PC-3 (cell line): ENCODE results near the gene TXNIP. TPM values are rescaled to one million over a fixed set of nuclear protein-coding genes. Genes with fewer than 3 reads are reported as not detected.

ENCODE experiments used
- ATAC-seq: fragments of 200-7000 bp; cut with Tn5 transposase; 2 replicates; pipeline ENCODE4 v1.9.1; 2020; ENCODE audit warnings: mild to moderate bottlenecking, moderate library complexity
- BruUV-seq: library from RNA; stranded (reverse); fragments of 400-500 nt; replicated peaks from 2 replicates; lab custom pipeline; 2021; lab: Mats Ljungman, UMichigan
- CTCF ChIA-PET: fragments of 300-600 bp; sonication (Branson Sonifier 250); formaldehyde crosslinking; loops from one replicate; lab custom pipeline; 2022; ENCODE audit warnings: antibody characterized with exemption; lab: Charles Lee
- POLR2A ChIA-PET: fragments of 300-600 bp; sonication (Branson Sonifier 250); formaldehyde crosslinking; loops from one replicate; lab custom pipeline; 2022; ENCODE audit warnings: antibody characterized with exemption; ENCODE audit not compliant: unreplicated experiment; lab: Charles Lee
- DNase-seq: peaks from one replicate; pipeline ENCODE4 v3.0.0-alpha.2; 2015
- H2AFZ ChIP-seq: fragments of 300-600 bp; sonication (generic); 2 replicates; pipeline ENCODE4 v1.6.0; 2016; ENCODE audit warnings: antibody characterized with exemption, low read length
- H3F3A ChIP-seq: fragments of 300-600 bp; sonication (generic); one replicate; pipeline ENCODE4 v1.6.0; 2017; ENCODE audit warnings: antibody characterized with exemption, low read length, control low read depth, mild to moderate bottlenecking; ENCODE audit not compliant: unreplicated experiment
- H3K27ac ChIP-seq: fragments of 300-600 bp; sonication (generic); 2 replicates; pipeline ENCODE4 v1.5.1; 2016; ENCODE audit warnings: mild to moderate bottlenecking, low read length
- H3K27me3 ChIP-seq: fragments of 300-600 bp; sonication (generic); 2 replicates; pipeline ENCODE4 v1.6.1; 2016; ENCODE audit warnings: low read length, mixed read lengths
- H3K36me3 ChIP-seq: fragments of 300-600 bp; sonication (generic); 2 replicates; pipeline ENCODE4 v1.6.1; 2016; ENCODE audit warnings: low read depth, mixed run types, low read length, mixed read lengths
- H3K4me1 ChIP-seq: fragments of 300-600 bp; sonication (generic); 2 replicates; pipeline ENCODE4 v1.5.1; 2016; ENCODE audit warnings: low read length; ENCODE audit not compliant: insufficient read depth
- H3K4me2 ChIP-seq: fragments of 300-600 bp; sonication (generic); 2 replicates; pipeline ENCODE4 v1.6.0; 2016; ENCODE audit warnings: low read length
- H3K4me3 ChIP-seq: fragments of 300-600 bp; sonication (generic); 2 replicates; pipeline ENCODE4 v1.5.1; 2016; ENCODE audit warnings: mild to moderate bottlenecking, low read length, mixed read lengths
- H3K79me2 ChIP-seq: fragments of 300-600 bp; sonication (generic); 2 replicates; pipeline ENCODE4 v1.6.1; 2017; ENCODE audit warnings: low read length, mixed read lengths
- H3K9ac ChIP-seq: fragments of 300-600 bp; sonication (generic); 2 replicates; pipeline ENCODE4 v1.6.0; 2016; ENCODE audit warnings: mild to moderate bottlenecking, low read length
- H3K9me2 ChIP-seq: fragments of 300-600 bp; sonication (generic); replicated peaks from 2 replicates; pipeline ENCODE4 v1.6.1; 2016; ENCODE audit warnings: mixed run types, low read length, mixed read lengths
- H3K9me3 ChIP-seq: fragments of 300-600 bp; sonication (generic); 2 replicates; pipeline ENCODE4 v1.6.1; 2016; ENCODE audit warnings: low read length, mixed read lengths
- H4K20me1 ChIP-seq: fragments of 300-600 bp; sonication (generic); 2 replicates; pipeline ENCODE4 v1.6.1; 2016; ENCODE audit warnings: low read length, mixed read lengths
- EZH2 ChIP-seq: fragments of 300-600 bp; sonication (generic); IDR thresholded peaks from one replicate; pipeline ENCODE4 v1.6.1; 2017; ENCODE audit warnings: antibody characterized with exemption, mild to moderate bottlenecking, low read length; ENCODE audit not compliant: unreplicated experiment
- EZH2phosphoT487 ChIP-seq: fragments of 300-600 bp; sonication (generic); IDR thresholded peaks from 2 replicates; pipeline ENCODE4 v1.6.1; 2018; ENCODE audit warnings: mild to moderate bottlenecking, antibody characterized with exemption, low read length, borderline replicate concordance
- intact Hi-C: fragments of 100-400 bp; cut with micrococcal nuclease; formaldehyde crosslinking; loops from 2 replicates; pipeline ENCODE4 v1.9.0; 2023
- total RNA-seq: library from RNA; depleted of rRNA; stranded (reverse); fragments of >200 nt; gene quantifications from 2 replicates; pipeline ENCODE4 v1.2.3, GENCODE V29; 2014
- TF ChIP-seq, protein P1 (sequence below): fragments of 300-600 bp; sonication (generic); conservative IDR thresholded peaks from 2 replicates; pipeline ENCODE4 v1.5.1; 2017; ENCODE audit warnings: antibody characterized with exemption, low read depth, mild to moderate bottlenecking, low read length

Gene TXNIP
- total RNA-seq, 1 experiment from 2014 or later: 45.3 TPM

GRCh38 chr1:145999321-146000024, 3.1 kb upstream of the TXNIP start:
- Histone ChIP-seq H3K9me2 (no peaks in the 10 kb centered on the region), H3K9me3 (no peaks in the 10 kb centered on the region), H3K4me3 (no peak overlapping the region), H3K36me3 (peaks cover 12% of the 10 kb centered on the region), H4K20me1 (peaks cover 17% of the 10 kb centered on the region), H3K27me3 (no peaks in the 10 kb centered on the region), H2AFZ (peak overlapping the region; percentile 0; the same call in 1 of the 2 replicates), H3K27ac (no peak overlapping the region), H3K79me2 (peaks cover 27% of the 10 kb centered on the region), H3K9ac (no peak overlapping the region), H3F3A (no peaks in the 10 kb centered on the region), H3K4me1 (peaks cover 30% of the 10 kb centered on the region), H3K4me2 (peak overlapping the region; percentile 2; the same call in 1 of the 2 replicates)
- no peak for TF ChIP-seq EZH2phosphoT487
- ATAC-seq (peak; percentile 4; the same call in 1 of the 2 replicates), DNase-seq (peak; percentile 39)
- intact Hi-C loops: no loop called here
- BruUV-seq: no TSS peak
- ChIA-PET CTCF (no interaction called here), POLR2A (no interaction called here)

- Histone ChIP-seq H2AFZ (peak overlapping the region; percentile 98; the same call in 1 of the 2 replicates), H3K27me3 (no peaks in the 10 kb centered on the region), H3F3A (peaks cover 6% of the 10 kb centered on the region), H3K79me2 (peaks cover 44% of the 10 kb centered on the region), H3K9me2 (no peaks in the 10 kb centered on the region), H3K4me3 (peak overlapping the region; percentile 99), H3K4me2 (peak overlapping the region; percentile 98), H3K9me3 (no peaks in the 10 kb centered on the region), H3K27ac (no peak overlapping the region), H3K4me1 (peaks cover 47% of the 10 kb centered on the region), H3K36me3 (peaks cover 30% of the 10 kb centered on the region), H3K9ac (no peak overlapping the region), H4K20me1 (peaks cover 34% of the 10 kb centered on the region)
- TF ChIP-seq EZH2: no peak
- TF ChIP-seq, protein P1, sequence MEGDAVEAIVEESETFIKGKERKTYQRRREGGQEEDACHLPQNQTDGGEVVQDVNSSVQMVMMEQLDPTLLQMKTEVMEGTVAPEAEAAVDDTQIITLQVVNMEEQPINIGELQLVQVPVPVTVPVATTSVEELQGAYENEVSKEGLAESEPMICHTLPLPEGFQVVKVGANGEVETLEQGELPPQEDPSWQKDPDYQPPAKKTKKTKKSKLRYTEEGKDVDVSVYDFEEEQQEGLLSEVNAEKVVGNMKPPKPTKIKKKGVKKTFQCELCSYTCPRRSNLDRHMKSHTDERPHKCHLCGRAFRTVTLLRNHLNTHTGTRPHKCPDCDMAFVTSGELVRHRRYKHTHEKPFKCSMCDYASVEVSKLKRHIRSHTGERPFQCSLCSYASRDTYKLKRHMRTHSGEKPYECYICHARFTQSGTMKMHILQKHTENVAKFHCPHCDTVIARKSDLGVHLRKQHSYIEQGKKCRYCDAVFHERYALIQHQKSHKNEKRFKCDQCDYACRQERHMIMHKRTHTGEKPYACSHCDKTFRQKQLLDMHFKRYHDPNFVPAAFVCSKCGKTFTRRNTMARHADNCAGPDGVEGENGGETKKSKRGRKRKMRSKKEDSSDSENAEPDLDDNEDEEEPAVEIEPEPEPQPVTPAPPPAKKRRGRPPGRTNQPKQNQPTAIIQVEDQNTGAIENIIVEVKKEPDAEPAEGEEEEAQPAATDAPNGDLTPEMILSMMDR: no peak
- no peak for TF ChIP-seq EZH2phosphoT487
- no peak for ATAC-seq
- no TSS peak for BruUV-seq
- POLR2A ChIA-PET: no interaction called here
- no peak for DNase-seq
- CTCF ChIA-PET: interaction anchor here (0.7 kb wide), 1 partner anchor 10 kb away, joined by 3 read pairs; no protein-coding TSS in a partner anchor
- intact Hi-C loops: no loop called here
Observed at GRCh38 chr1:145997718-145998023, 1.3 kb upstream of the TXNIP start.

DNA sequence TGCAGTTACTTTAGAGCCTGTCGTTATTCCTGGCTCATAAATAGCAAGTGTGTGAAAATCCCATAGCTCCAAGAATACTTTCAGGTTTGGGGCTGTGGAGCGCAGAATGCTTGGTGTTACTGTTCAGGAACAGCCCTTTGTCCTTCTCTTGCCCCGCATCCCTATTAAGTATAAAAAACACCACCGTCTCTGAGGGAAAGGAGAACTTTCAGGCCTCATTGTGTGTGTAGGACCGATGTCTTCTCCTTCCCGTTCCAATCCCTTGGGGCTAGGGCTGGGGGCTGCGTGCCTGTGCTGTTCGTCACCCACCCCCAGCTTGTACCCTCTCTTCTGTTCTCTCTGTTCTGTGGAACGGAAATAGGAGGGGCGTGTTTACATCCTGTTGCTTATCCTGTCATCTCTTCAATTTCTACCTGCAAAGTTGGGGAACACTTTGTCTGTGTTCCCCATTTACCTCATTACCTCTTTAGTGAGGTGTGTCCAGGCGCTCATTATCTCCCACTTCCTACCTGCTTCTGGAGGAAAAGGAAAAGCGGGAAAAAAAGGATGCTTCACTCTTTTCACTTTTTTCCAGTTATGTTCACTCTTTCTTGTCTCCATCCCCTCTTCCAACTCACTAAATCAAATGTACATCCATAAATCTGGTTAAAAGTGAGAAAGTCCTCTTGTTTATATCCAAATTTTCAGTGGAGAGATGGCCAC, 788 bp upstream of the TXNIP start:
- no peak for TF ChIP-seq EZH2
- Histone ChIP-seq H3F3A (peaks cover 9% of the 10 kb centered on the region), H3K9me2 (no peaks in the 10 kb centered on the region), H3K9me3 (no peaks in the 10 kb centered on the region), H3K4me1 (peaks cover 47% of the 10 kb centered on the region), H3K4me3 (peak overlapping the region; percentile 99), H3K79me2 (peaks cover 44% of the 10 kb centered on the region), H3K4me2 (peak overlapping the region; percentile 98), H2AFZ (peak overlapping the region; percentile 98), H3K9ac (peak overlapping the region; percentile 94), H3K27me3 (no peaks in the 10 kb centered on the region), H4K20me1 (peaks cover 34% of the 10 kb centered on the region), H3K27ac (peak overlapping the region; percentile 66), H3K36me3 (peaks cover 34% of the 10 kb centered on the region)
- TSS peak; percentile 50 for BruUV-seq
- CTCF ChIA-PET: interaction anchor here (0.7 kb wide), 1 partner anchor 10 kb away, joined by 3 read pairs; no protein-coding TSS in a partner anchor
- no peak for DNase-seq
- ATAC-seq: peak; percentile 14
- intact Hi-C loops: no loop called here
- POLR2A ChIA-PET: interaction anchor here (0.7 kb wide), 1 partner anchor 132 kb away, joined by 9 read pairs; no protein-coding TSS in a partner anchor
